ENCODE measurements around the gene FOXO4.

DNA sequence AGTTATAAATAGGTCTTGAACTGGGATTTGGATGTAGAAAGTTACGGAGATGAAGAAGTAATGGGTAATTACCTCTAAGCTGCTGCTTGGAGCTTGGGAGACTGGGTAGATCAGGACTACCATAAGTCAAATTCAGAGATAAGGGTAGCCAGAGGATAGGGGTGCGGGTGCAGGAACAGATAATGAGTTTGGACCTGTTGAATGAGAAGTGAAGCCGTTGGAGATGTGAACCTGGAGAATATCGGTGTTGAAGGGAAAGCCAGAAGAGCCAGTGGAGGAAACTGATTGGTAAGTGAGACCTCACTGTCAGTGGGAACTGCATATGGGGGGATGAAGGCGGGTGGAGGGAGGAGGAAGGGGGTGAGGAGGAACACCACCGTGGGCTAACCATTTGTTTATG lies 618 bp upstream of the FOXO4 start:
- TF ChIP-seq, protein P1, sequence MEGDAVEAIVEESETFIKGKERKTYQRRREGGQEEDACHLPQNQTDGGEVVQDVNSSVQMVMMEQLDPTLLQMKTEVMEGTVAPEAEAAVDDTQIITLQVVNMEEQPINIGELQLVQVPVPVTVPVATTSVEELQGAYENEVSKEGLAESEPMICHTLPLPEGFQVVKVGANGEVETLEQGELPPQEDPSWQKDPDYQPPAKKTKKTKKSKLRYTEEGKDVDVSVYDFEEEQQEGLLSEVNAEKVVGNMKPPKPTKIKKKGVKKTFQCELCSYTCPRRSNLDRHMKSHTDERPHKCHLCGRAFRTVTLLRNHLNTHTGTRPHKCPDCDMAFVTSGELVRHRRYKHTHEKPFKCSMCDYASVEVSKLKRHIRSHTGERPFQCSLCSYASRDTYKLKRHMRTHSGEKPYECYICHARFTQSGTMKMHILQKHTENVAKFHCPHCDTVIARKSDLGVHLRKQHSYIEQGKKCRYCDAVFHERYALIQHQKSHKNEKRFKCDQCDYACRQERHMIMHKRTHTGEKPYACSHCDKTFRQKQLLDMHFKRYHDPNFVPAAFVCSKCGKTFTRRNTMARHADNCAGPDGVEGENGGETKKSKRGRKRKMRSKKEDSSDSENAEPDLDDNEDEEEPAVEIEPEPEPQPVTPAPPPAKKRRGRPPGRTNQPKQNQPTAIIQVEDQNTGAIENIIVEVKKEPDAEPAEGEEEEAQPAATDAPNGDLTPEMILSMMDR (IDR thresholded peaks at IDR 0.05; ENCODE audit: low read length) = no peak
- no peak for TF ChIP-seq EZH2phosphoT487 (IDR thresholded peaks at IDR 0.05; ENCODE audit: low read length)
- no peak for TF ChIP-seq EZH2 (optimal IDR thresholded peaks at IDR 0.05; ENCODE audit: low read depth, low read length)

All from MM.1S (cell line).